Right lobe of liver (tissue), 6 donors: ENCODE results near the gene FOXP1. TPM values are rescaled to one million over a fixed set of nuclear protein-coding genes. Genes with fewer than 3 reads are reported as not detected.

Experiments
- ATAC-seq, 4 donors: fragments of 200-7000 bp; cut with Tn5 transposase; one replicate each; pipeline ENCODE4 v1.9.1; 2020; ENCODE audit warnings: mild to moderate bottlenecking in 4 of 4, moderate library complexity in 4 of 4
- DNase-seq, 3 donors: peaks; one replicate each; pipeline ENCODE4 v3.0.0-alpha.2; 2020
- H3K27ac ChIP-seq, 3 donors: fragments of 200-600 bp; one replicate each; pipeline ENCODE4 v1.8.0; 2022
- H3K27me3 ChIP-seq, 2 donors: fragments of 200-600 bp; one replicate each; pipeline ENCODE4 v1.8.0; 2022
- H3K36me3 ChIP-seq, 4 donors: fragments of 200-600 bp; sonication (generic) in 1 of 4; one replicate each; pipeline versions ENCODE4 v1.5.1 to v1.8.0; 2017 to 2022; ENCODE audit warnings: control low read depth in 1 of 4
- H3K4me1 ChIP-seq, 4 donors: fragments of 200-600 bp; sonication (generic) in 1 of 4; one replicate each; pipeline versions ENCODE4 v1.5.1 to v1.8.0; 2017 to 2022; ENCODE audit warnings: control low read depth in 1 of 4
- H3K4me3 ChIP-seq, 3 donors: fragments of 200-600 bp; one replicate each; pipeline ENCODE4 v1.8.0; 2022
- H3K9me3 ChIP-seq, 4 donors: fragments of 200-600 bp; sonication (generic) in 1 of 4; one replicate each; pipeline versions ENCODE4 v1.5.1 to v1.8.0; 2017 to 2022; ENCODE audit warnings: control low read depth in 1 of 4
- CTCF ChIP-seq, 4 donors: fragments of 200-600 bp in 3 of 4; fragments of 450-650 bp in 1 of 4; IDR thresholded peaks; one replicate each; pipeline versions ENCODE4 v1.5.1 to v1.8.0; 2016 to 2022; ENCODE audit warnings: antibody characterized with exemption in 4 of 4, mild to moderate bottlenecking in 2 of 4
- POLR2A ChIP-seq: fragments of 450-650 bp; IDR thresholded peaks from one replicate; pipeline ENCODE4 v1.6.1; 2017; ENCODE audit warnings: antibody characterized with exemption, mild to moderate bottlenecking
- WGBS: methylation state at CpG from one replicate; pipeline ENCODE4 v1.1.6; 2018; ENCODE audit warnings: low coverage, low lambda C conversion rate; ENCODE audit not compliant: insufficient coverage; ENCODE audit errors: missing lambda C conversion rate; 5-methylcytosine and 5-hydroxymethylcytosine counted together
- intact Hi-C, 2 donors: fragments of 100-400 bp; cut with DNase I; formaldehyde crosslinking; loops; one replicate each; pipeline versions ENCODE4 v1.11.2 to v1.14.1; 2022
- total RNA-seq, 6 experiments: library from RNA; depleted of rRNA in 2 of 6; stranded (reverse); fragments of >200 nt in 2 of 6; fragmentation: NEBNext Ultra II Directional in 3 of 6; extraction: Animal tissue kit (Norgen Biotek cat#: 25700) in 3 of 6; gene quantifications; one replicate each; pipeline versions ENCODE4 v1.1.0 to v1.2.4, GENCODE V29; 2016 to 2023
- donor health status: DM: no; HTN: yes; CAD: no.
- donor health status: DM: no; HTN: no; CAD: no.
- donor health status: DM: no; HTN: no; CAD: no.
- donor health status: DM: no; HTN: yes; CAD: no.
- donor health status: DM: no; HTN: yes; CAD: no.

FOXP1 gene
- total RNA-seq, 6 experiments from 2014 or later: 26.7 to 47.7 (median 35.2) TPM

GRCh38 chr3:71208211-71209095 lies 375.1 kb downstream of the FOXP1 start:
- no peak for TF ChIP-seq CTCF (IDR thresholded peaks at IDR 0.05)
- no peak for TF ChIP-seq POLR2A
- peaks cover 0 to 52% (median 15%) of the 10 kb centered on the region in 4 donors for H3K4me1 ChIP-seq
- H3K9me3 ChIP-seq: no peaks in the 10 kb centered on the region
- DNase-seq (no peak), ATAC-seq (peak; percentile 67 to 80 (median 75))
- no peaks in the 10 kb centered on the region for H3K36me3 ChIP-seq
- peak overlapping the region; percentile 63 to 96 (median 90) for H3K27ac ChIP-seq
- 22% methylated on average over 6 of the region's 6 CpGs for WGBS
- no peaks in the 10 kb centered on the region for H3K27me3 ChIP-seq
- intact Hi-C loops: no loop called here
- no peak overlapping the region for H3K4me3 ChIP-seq

GRCh38 chr3:71207632-71208031 lies 375.9 kb downstream of the FOXP1 start:
- WGBS: 35% methylated on average over 3 of the region's 3 CpGs
- no peak overlapping the region for H3K4me3 ChIP-seq
- DNase-seq: peak in 1 of 3 donors; percentile 76
- H3K36me3 ChIP-seq: no peaks in the 10 kb centered on the region
- TF ChIP-seq POLR2A: no peak
- no peak for TF ChIP-seq CTCF (IDR thresholded peaks at IDR 0.05)
- H3K27me3 ChIP-seq: no peaks in the 10 kb centered on the region
- no peaks in the 10 kb centered on the region for H3K9me3 ChIP-seq
- H3K27ac ChIP-seq: peak overlapping the region; percentile 63 to 96 (median 90)
- H3K4me1 ChIP-seq: peaks cover 0 to 56% (median 15%) of the 10 kb centered on the region in 4 donors
- ATAC-seq: peak; percentile 73 to 83 (median 74)
- intact Hi-C loops: no loop called here

- H3K36me3 ChIP-seq: no peaks in the 10 kb centered on the region
- H3K9me3 ChIP-seq: no peaks in the 10 kb centered on the region
- intact Hi-C loops: no loop called here
- DNase-seq (no peak), ATAC-seq (no peak)
- H3K4me3 ChIP-seq: no peak overlapping the region
- H3K27ac ChIP-seq: peak overlapping the region in 1 of 3 donors; percentile 90
- H3K4me1 ChIP-seq: peaks cover 0 to 60% (median 13%) of the 10 kb centered on the region in 4 donors
- no peaks in the 10 kb centered on the region for H3K27me3 ChIP-seq
- TF ChIP-seq CTCF (IDR thresholded peaks at IDR 0.05): no peak
- 85% methylated on average over 10 of the region's 10 CpGs for WGBS
Measured at GRCh38 chr3:71206305-71207165, 377.0 kb downstream of the FOXP1 start.

- no peak for TF ChIP-seq CTCF (IDR thresholded peaks at IDR 0.05)
- TF ChIP-seq POLR2A: no peak
- Histone ChIP-seq H3K9me3 (no peaks in the 10 kb centered on the region), H3K27ac (no peak overlapping the region), H3K27me3 (no peaks in the 10 kb centered on the region), H3K4me3 (no peak overlapping the region), H3K36me3 (no peaks in the 10 kb centered on the region), H3K4me1 (peaks cover 0 to 34% (median 4%) of the 10 kb centered on the region in 4 donors)
- WGBS: 82% methylated on average over 4 of the region's 4 CpGs
- ATAC-seq (no peak), DNase-seq (no peak)
- intact Hi-C loops: no loop called here
Measured at GRCh38 chr3:71203727-71204488, 379.6 kb downstream of the FOXP1 start.
